ENCODE results near the gene DHX32.

Gene DHX32

DNA sequence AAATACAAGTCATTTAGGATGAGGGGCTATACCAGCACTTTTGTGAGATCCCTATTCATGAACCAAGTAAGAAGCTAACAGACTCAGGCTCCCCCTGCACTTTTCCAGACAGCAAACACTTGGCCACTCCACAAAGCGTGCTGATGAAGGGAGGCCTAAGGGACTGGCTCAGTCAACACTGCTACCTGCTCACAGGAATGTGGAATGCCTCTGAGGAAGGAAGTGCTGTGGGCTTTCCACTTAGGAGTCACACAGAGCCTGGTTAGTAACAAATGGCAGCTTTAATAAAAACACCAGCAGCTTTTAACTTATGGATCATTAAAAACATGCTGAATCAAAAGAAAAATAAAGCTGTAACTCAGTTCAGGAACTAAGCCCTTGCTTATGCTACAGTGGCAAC lies 73.0 kb downstream of the DHX32 start:
- no peak for DNase-seq (ENCODE audit: low read depth)
- TF ChIP-seq, protein P1, sequence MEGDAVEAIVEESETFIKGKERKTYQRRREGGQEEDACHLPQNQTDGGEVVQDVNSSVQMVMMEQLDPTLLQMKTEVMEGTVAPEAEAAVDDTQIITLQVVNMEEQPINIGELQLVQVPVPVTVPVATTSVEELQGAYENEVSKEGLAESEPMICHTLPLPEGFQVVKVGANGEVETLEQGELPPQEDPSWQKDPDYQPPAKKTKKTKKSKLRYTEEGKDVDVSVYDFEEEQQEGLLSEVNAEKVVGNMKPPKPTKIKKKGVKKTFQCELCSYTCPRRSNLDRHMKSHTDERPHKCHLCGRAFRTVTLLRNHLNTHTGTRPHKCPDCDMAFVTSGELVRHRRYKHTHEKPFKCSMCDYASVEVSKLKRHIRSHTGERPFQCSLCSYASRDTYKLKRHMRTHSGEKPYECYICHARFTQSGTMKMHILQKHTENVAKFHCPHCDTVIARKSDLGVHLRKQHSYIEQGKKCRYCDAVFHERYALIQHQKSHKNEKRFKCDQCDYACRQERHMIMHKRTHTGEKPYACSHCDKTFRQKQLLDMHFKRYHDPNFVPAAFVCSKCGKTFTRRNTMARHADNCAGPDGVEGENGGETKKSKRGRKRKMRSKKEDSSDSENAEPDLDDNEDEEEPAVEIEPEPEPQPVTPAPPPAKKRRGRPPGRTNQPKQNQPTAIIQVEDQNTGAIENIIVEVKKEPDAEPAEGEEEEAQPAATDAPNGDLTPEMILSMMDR (conservative IDR thresholded peaks at IDR 0.05; ENCODE audit: control insufficient read depth, insufficient read depth, low read depth, low read length) = no peak
- H3K4me3 ChIP-seq (ENCODE audit: control insufficient read depth, low read depth, low read length) = no peak overlapping the region

DNA sequence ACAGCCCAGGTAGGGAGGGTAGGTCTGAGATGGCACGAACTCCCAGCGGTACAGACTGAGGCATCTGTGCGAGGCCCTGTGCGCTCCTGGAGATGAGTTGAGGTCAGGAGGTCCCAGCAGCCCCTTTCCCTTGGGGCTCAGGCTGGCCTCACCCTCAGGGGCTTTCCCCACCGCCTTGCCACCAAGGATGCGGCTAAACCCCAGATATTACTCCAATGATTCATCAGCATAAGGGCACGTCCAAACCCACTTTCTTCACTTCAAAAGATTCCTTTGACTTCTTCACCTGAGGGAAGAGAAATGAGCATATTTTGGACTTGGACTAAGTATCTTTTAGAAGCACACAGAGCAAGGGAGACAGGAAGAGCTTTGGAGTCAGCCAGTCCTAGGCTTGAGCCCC lies 78.4 kb downstream of the DHX32 start:
- TF ChIP-seq, protein P1 (conservative IDR thresholded peaks at IDR 0.05; ENCODE audit: control insufficient read depth, insufficient read depth, low read depth, low read length) = no peak
- H3K4me3 ChIP-seq (ENCODE audit: control insufficient read depth, low read depth, low read length) = no peak overlapping the region
- DNase-seq (ENCODE audit: low read depth) = no peak

DNA sequence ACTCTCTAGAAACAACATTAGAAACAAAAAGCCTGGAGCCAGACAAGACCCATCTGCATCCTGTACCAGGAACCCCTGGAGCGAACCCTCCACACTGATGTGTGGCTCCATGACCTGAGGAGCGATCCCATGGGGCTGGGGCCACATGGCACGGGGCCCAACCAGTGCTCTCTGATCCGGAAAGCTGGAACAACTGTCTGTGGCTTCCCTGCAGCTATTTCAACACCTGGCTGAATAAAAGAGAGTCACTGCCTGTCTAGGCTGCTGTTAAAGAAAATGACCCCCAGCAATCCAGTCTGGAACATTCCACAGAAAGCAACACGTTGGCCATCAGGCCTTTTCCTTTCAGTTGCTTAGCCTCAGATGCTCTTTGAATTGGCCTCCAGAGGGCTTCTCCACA lies 79.0 kb downstream of the DHX32 start:
- TF ChIP-seq, protein P1 (conservative IDR thresholded peaks at IDR 0.05; ENCODE audit: control insufficient read depth, insufficient read depth, low read depth, low read length) = no peak
- no peak for DNase-seq (ENCODE audit: low read depth)
- no peak overlapping the region for H3K4me3 ChIP-seq (ENCODE audit: control insufficient read depth, low read depth, low read length)

DNA sequence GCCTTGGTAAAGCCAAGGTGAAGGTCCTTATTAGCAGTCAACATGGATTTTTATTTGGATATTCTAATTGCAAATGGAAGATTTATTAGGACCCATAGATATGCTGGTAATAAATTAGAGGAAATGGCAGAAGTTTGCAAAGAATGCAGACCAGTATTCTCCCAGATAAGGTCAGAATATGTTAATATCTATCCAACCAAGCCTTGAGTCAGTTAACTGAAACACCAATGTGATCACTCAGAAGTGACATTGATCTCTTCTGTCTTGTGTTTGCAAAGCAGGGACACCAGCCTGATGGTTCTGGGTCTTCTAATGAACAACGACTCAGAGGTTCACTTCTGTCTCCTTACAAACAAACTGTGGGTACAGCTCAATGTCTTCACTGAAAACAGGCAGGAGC lies 79.5 kb downstream of the DHX32 start:
- DNase-seq (ENCODE audit: low read depth) = no peak
- TF ChIP-seq, protein P1 (conservative IDR thresholded peaks at IDR 0.05; ENCODE audit: control insufficient read depth, insufficient read depth, low read depth, low read length) = no peak
- H3K4me3 ChIP-seq (ENCODE audit: control insufficient read depth, low read depth, low read length) = no peak overlapping the region

DNA sequence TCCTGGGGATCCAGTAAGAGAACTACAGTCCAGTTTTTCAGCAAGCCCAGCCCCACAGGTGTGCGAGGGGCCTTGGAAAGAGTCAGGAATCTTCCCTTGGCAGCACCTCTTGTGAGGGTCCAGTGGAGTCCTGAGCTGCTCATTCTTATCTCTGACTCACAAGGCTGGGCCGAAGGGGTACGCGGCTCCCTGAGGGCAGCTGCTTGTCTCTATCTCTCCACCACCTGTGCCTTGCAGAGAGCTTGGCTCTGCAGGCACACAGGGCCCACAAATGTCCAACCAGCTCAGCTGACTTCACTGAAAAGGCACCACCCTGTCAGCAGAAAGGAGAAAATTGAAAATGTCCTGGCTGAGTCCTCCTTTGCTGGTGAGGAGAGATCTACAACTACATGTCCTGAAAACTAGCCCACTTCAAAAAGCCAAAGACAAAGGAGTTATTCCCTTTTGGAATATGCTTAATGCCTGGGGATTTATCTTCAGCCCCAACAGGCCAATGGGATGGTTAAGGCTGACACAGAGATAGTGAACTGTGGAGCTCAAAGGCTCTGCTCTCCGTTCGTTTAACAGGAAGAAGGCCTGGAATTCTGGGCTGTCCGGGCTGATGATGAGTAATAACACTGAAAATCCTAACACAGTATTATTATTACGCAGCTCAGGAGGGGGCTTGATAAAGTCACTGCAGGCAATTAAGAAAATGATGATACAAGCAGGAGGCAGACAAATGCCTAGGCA lies 81.5 kb downstream of the DHX32 start:
- TF ChIP-seq, protein P1 (conservative IDR thresholded peaks at IDR 0.05; ENCODE audit: control insufficient read depth, insufficient read depth, low read depth, low read length) = no peak
- no peak for DNase-seq (ENCODE audit: low read depth)
- no peak overlapping the region for H3K4me3 ChIP-seq (ENCODE audit: control insufficient read depth, low read depth, low read length)

DNA sequence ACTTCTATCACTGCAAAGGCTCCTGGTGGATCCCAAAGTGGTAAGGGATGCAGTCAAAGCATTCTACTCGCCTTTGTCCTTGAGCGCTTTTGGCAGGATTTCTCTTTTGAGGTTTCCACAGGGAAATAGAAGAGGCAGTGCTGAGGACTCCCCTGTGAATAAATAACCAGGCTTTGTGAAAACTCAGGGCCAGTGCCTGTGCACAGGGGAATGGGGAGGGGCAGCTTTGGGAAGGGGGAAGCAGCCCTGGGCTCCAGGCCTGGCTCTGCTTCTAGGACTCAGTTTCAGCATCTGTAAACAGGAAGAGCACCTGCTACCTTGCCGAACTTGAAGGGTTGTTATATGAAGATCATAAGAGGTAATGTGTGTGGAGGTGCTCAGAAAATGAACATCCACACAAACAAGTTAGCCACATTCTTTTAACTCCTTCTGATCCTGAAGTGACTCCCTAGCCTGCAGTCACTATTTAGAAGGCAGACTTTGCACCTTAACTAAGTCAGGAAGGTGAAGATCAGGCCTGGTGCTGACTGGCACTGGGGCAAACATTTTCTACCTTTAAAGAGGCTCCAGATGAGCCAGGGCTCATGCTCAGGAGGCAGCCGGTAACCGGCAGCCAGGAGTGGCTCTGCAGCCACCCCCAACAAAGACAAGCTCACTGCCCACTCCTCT lies 83.0 kb downstream of the DHX32 start:
- H3K4me3 ChIP-seq (ENCODE audit: control insufficient read depth, low read depth, low read length) = no peak overlapping the region
- DNase-seq (ENCODE audit: low read depth) = no peak
- TF ChIP-seq, protein P1 (conservative IDR thresholded peaks at IDR 0.05; ENCODE audit: control insufficient read depth, insufficient read depth, low read depth, low read length) = no peak
